Effector memory CD4-positive, alpha-beta T cell (primary cell): ENCODE measurements around the gene HMGN4.

Experiments used
- DNase-seq, 3 donors: peaks; one replicate each; pipeline ENCODE4 v3.0.0-alpha.2; 2020
- H3K27ac ChIP-seq: 2 replicates; pipeline ENCODE4 v1.7.0; 2013; ENCODE audit warnings: mild to moderate bottlenecking, low read length, moderate library complexity; ENCODE audit not compliant: insufficient read depth, poor library complexity, severe bottlenecking
- H3K27me3 ChIP-seq: replicated peaks from 2 replicates; pipeline ENCODE4 v1.7.0; 2013; ENCODE audit warnings: mild to moderate bottlenecking, low read length; ENCODE audit not compliant: insufficient read depth, control insufficient read depth, poor library complexity, severe bottlenecking
- H3K36me3 ChIP-seq: 2 replicates; pipeline ENCODE4 v1.7.0; 2013; ENCODE audit warnings: mild to moderate bottlenecking, low read length, moderate library complexity; ENCODE audit not compliant: control insufficient read depth, insufficient read depth
- H3K4me1 ChIP-seq: 2 replicates; pipeline ENCODE4 v1.7.0; 2013; ENCODE audit warnings: low read length, mild to moderate bottlenecking; ENCODE audit not compliant: control insufficient read depth, insufficient read depth, poor library complexity, severe bottlenecking
- H3K4me3 ChIP-seq: 2 replicates; pipeline ENCODE4 v1.7.0; 2013; ENCODE audit warnings: low read length, low read depth, mild to moderate bottlenecking; ENCODE audit not compliant: insufficient read depth, poor library complexity, severe bottlenecking
- H3K9me3 ChIP-seq: 2 replicates; pipeline ENCODE4 v1.7.0; 2013; ENCODE audit warnings: mild to moderate bottlenecking, low read length, moderate library complexity; ENCODE audit not compliant: control insufficient read depth

Gene HMGN4

GRCh38 chr6:26533532-26533931 is 4.6 kb upstream of the HMGN4 start:
- H3K9me3 ChIP-seq: no peaks in the 10 kb centered on the region
- DNase-seq: no peak
- H3K4me3 ChIP-seq: peak overlapping the region; percentile 71
- peaks cover 11% of the 10 kb centered on the region for H3K4me1 ChIP-seq
- H3K27me3 ChIP-seq: no peaks in the 10 kb centered on the region
- H3K36me3 ChIP-seq: no peaks in the 10 kb centered on the region
- H3K27ac ChIP-seq: peak overlapping the region; percentile 52

GRCh38 chr6:26534681-26535465 is 3.3 kb upstream of the HMGN4 start:
- Histone ChIP-seq H3K36me3 (no peaks in the 10 kb centered on the region), H3K27ac (no peak overlapping the region), H3K4me3 (no peak overlapping the region), H3K4me1 (peaks cover 11% of the 10 kb centered on the region), H3K9me3 (no peaks in the 10 kb centered on the region), H3K27me3 (no peaks in the 10 kb centered on the region)
- no peak for DNase-seq

- peaks cover 11% of the 10 kb centered on the region for H3K4me1 ChIP-seq
- DNase-seq: no peak
- no peaks in the 10 kb centered on the region for H3K27me3 ChIP-seq
Measured at GRCh38 chr6:26536571-26537159, 1.5 kb upstream of the HMGN4 start.

GRCh38 chr6:26537160-26537845 is 863 bp upstream of the HMGN4 start:
- peaks cover 11% of the 10 kb centered on the region for H3K4me1 ChIP-seq
- H3K9me3 ChIP-seq: no peaks in the 10 kb centered on the region
- no peaks in the 10 kb centered on the region for H3K36me3 ChIP-seq
- peak overlapping the region; percentile 92 for H3K4me3 ChIP-seq
- H3K27me3 ChIP-seq: no peaks in the 10 kb centered on the region
- peak overlapping the region; percentile 85 for H3K27ac ChIP-seq
- DNase-seq: peak; percentile 83 to 87 (median 85)

More at GRCh38 chr6:26536571-26537159, 1.5 kb upstream of the HMGN4 start:
- Histone ChIP-seq H3K4me3 (peak overlapping the region; percentile 92), H3K27ac (peak overlapping the region; percentile 85), H3K36me3 (no peaks in the 10 kb centered on the region), H3K9me3 (no peaks in the 10 kb centered on the region)

- no peak for DNase-seq
- Histone ChIP-seq H3K27me3 (no peaks in the 10 kb centered on the region), H3K9me3 (no peaks in the 10 kb centered on the region), H3K27ac (peak overlapping the region; percentile 85), H3K4me3 (peak overlapping the region; percentile 92), H3K36me3 (peaks cover 5% of the 10 kb centered on the region), H3K4me1 (peaks cover 11% of the 10 kb centered on the region)
Measured at GRCh38 chr6:26538572-26538902, 371 bp downstream of the HMGN4 start.

GRCh38 chr6:26539071-26539615 is 977 bp downstream of the HMGN4 start:
- peak overlapping the region; percentile 85 for H3K27ac ChIP-seq
- H3K4me3 ChIP-seq: peak overlapping the region; percentile 92
- H3K9me3 ChIP-seq: no peaks in the 10 kb centered on the region
- H3K4me1 ChIP-seq: peaks cover 11% of the 10 kb centered on the region
- peaks cover 9% of the 10 kb centered on the region for H3K36me3 ChIP-seq
- no peak for DNase-seq
- no peaks in the 10 kb centered on the region for H3K27me3 ChIP-seq

- H3K36me3 ChIP-seq: peaks cover 29% of the 10 kb centered on the region
- peaks cover 6% of the 10 kb centered on the region for H3K4me1 ChIP-seq
- no peaks in the 10 kb centered on the region for H3K27me3 ChIP-seq
- DNase-seq: no peak
- H3K4me3 ChIP-seq: no peak overlapping the region
- no peaks in the 10 kb centered on the region for H3K9me3 ChIP-seq
- H3K27ac ChIP-seq: no peak overlapping the region
Measured at GRCh38 chr6:26541579-26541978, 3.4 kb downstream of the HMGN4 start.

- no peaks in the 10 kb centered on the region for H3K27me3 ChIP-seq
- no peaks in the 10 kb centered on the region for H3K9me3 ChIP-seq
- DNase-seq: no peak
- no peak overlapping the region for H3K27ac ChIP-seq
- no peaks in the 10 kb centered on the region for H3K4me1 ChIP-seq
- H3K4me3 ChIP-seq: no peak overlapping the region
- H3K36me3 ChIP-seq: peaks cover 29% of the 10 kb centered on the region
Measured at GRCh38 chr6:26543953-26544352, 5.8 kb downstream of the HMGN4 start.

GRCh38 chr6:26544473-26544872 is 6.3 kb downstream of the HMGN4 start:
- Histone ChIP-seq H3K27ac (no peak overlapping the region), H3K4me1 (no peaks in the 10 kb centered on the region)

GRCh38 chr6:26545627-26546026 is 7.5 kb downstream of the HMGN4 start:
- no peak for DNase-seq
- Histone ChIP-seq H3K4me3 (no peak overlapping the region), H3K27ac (no peak overlapping the region), H3K27me3 (no peaks in the 10 kb centered on the region), H3K9me3 (no peaks in the 10 kb centered on the region), H3K4me1 (no peaks in the 10 kb centered on the region), H3K36me3 (peaks cover 29% of the 10 kb centered on the region)

More at GRCh38 chr6:26544473-26544872, 6.3 kb downstream of the HMGN4 start:
- Histone ChIP-seq H3K4me3 (no peak overlapping the region), H3K9me3 (no peaks in the 10 kb centered on the region), H3K36me3 (peaks cover 29% of the 10 kb centered on the region), H3K27me3 (no peaks in the 10 kb centered on the region)
- DNase-seq: no peak
